HUDEP-2 (cell line): Measurements from ENCODE around the gene TBR1.

Source experiments
- DNase-seq, 76 experiments: peaks; one replicate each; lab custom pipeline; 2025; ENCODE audit not compliant: unreplicated experiment in 76 of 76; lab: John Stamatoyannopoulos, UW

The TBR1 gene

DNA sequence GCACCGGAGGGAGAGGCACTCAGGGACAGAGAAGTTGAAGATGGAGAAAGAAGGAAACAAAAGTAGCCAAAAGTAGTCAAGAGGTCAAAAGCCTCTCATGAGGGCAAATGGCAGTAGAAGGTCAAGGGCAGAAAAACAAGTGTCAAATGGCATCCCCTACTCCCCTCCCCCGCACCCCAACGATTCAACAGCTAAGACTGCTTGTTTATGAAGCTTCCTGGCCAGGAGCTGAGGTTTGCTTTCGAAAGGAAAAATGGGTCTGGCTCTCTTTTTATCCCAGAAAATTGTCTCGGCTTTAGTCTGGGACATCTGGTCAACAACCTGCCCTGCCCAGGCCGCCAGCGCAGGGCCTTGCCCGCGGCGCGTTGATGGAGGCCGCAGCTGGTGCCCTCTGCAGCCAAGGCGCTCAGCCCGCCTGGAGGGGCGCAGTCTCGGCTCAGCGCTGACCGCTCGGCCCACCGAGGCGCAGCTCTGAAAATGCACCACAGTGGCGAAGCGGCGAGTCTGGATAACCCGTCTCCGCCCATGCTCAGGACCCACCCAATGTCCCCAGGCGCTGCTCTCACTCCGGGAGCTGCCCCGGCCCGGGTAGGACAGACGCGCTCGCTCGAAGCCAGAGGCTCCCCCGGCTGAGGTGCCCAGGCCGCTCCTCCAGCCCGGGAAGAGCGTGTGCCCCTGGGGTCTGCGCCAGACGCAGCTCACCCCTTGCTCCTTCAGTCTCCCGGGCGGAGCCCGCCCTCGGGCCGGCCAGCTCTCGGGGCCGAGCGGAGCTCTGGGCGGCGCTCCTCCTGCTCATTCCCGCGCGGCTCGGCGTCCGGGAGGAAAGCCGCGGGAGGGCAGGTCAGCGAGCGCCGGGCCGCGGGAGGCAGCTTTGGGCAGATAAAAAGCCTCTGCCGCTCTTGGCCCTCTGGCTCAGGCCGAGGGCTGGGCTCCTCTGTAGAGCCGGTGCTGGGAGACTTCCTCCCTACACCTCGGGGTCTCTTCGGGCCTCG is 1.8 kb upstream of the TBR1 start:
- peak in 30 of 76 experiments; percentile 5 to 55 (median 23) for DNase-seq

DNA sequence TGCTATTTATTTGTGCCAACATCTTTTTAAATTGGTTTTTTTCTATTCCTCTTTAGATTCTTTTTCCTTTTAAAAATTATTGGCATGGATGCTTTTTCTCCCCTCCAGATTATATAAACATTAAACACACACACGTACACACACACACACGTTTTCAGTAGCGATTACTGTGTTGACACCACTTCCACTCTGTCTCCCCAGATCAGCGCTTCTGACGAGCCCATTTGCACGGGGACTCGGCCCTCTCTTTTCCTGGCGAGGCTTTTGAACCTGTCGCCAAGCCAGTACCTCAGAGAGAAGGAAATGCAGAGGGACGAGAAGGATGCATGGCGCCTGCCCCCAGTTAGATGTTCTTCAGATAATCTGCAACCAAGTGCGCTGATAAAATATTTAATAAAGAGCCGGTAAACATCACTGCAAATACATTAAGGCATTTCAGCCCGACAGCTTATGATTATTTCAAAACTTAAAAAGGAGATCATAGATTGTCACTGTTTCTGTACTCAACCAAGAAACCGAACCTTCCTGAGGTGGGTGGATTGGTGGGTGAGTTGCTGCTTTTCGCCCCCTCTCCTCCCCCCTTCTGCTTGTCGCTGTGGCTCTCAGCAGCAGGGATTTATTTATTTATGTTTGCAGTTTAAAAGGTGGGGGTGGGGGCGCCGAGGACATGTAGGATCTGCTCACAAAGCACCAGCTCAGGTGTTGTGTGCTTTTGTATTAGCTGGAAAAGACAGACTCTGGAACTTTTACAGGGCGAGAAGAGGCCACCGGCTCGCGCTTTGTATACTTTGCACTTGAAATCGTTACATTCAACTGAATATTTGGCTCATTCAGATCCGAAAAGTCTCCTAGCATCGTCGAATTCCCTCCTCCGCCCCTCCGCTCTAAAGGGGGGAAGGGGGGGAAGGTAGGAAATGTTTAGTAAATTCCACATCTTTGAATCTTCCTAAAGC is 787 bp upstream of the TBR1 start:
- DNase-seq: peak in 1 of 76 experiments; percentile 10

DNA sequence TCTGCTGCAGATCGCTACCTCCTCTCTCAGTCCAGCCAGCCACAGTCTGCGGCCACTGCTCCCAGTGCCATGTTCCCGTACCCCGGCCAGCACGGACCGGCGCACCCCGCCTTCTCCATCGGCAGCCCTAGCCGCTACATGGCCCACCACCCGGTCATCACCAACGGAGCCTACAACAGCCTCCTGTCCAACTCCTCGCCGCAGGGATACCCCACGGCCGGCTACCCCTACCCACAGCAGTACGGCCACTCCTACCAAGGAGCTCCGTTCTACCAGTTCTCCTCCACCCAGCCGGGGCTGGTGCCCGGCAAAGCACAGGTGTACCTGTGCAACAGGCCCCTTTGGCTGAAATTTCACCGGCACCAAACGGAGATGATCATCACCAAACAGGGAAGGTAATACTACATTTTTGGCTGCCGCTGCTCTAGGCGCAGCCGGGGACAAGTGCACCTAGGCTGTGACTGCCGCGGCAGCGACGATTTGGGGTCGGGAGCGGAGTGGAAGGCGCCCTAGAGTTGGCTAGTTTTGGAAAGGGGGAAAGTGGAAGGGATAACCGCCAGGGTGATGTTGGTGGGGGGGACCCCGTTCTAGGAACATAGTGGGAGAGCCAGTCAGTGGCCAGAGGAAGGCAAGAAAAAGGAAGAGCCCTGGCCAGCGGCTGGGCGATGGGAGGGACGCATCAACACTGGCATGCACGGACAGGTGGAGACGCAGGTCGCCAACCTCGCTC is 776 bp downstream of the TBR1 start:
- no peak for DNase-seq

DNA sequence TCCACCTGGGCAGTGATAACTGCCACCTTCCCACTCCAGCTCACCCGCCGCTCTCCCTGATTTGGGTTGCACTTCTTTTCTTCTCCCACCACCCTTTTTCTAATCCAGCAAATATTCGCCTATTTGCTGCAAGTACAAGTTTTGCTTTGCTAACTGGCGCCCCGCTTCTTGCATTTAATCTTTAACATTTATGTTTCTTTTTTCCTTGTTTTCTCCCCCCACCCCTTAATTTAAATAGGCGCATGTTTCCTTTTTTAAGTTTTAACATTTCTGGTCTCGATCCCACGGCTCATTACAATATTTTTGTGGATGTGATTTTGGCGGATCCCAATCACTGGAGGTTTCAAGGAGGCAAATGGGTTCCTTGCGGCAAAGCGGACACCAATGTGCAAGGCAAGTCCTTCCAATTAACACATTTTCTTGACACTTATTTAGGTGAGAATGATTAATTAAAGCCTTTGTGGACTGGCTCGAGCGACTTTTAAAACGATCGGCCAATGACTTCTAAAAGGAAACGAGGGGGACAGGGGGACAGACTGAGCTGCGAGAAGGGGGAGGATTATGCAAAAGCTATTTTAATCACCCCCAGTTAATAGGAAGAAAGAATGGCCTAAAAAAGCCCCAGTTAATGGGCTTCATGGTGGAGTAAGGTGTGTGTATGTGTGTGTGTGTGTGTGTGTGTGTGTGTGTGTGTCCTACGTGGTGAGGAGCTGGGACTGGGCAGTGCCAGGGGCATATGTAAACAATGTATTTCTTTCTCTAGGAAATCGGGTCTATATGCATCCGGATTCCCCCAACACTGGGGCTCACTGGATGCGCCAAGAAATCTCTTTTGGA is 1.6 kb downstream of the TBR1 start:
- no peak for DNase-seq

- no peak for DNase-seq
Measured at GRCh38 chr2:161418275-161418714, 2.2 kb downstream of the TBR1 start.

DNA sequence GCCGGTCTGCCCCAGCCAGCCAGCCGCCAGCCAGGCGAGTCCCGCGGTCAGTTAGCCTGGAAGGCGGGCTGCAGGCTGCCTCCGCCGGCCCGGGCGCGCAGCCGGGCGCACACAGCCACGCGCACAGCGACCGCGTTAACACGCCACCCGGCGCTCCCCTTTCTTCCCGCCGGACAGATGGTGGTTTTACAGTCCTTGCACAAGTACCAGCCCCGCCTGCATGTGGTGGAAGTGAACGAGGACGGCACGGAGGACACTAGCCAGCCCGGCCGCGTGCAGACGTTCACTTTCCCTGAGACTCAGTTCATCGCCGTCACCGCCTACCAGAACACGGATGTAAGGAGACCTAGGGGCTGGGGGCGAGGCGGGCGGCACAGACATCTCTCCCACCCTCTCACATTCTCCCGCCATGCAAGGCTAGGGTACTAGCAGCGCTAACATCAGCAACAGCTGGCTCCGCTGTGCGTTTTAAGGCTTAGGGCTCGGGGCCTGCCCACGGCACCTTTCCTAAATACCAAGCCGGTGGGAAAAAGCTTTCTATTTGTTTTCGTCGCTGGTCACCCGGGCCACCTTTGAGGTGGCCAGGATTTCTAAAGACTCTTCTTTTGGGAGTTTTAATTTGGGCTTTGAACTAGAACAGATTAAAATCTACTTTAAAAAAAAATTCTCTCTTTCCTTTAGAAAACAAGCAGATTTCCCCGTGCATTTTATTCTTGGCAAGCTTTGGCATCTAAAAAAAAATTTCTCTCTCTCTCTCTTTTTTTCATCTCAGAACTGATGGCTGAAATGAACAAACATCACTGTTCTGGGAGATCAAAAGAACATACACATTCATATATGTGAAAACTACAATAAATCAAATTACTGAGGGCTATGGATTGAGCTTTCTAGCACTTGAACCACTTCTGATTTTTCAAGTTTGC is 2.9 kb downstream of the TBR1 start:
- DNase-seq: peak in 1 of 76 experiments; percentile 8

DNA sequence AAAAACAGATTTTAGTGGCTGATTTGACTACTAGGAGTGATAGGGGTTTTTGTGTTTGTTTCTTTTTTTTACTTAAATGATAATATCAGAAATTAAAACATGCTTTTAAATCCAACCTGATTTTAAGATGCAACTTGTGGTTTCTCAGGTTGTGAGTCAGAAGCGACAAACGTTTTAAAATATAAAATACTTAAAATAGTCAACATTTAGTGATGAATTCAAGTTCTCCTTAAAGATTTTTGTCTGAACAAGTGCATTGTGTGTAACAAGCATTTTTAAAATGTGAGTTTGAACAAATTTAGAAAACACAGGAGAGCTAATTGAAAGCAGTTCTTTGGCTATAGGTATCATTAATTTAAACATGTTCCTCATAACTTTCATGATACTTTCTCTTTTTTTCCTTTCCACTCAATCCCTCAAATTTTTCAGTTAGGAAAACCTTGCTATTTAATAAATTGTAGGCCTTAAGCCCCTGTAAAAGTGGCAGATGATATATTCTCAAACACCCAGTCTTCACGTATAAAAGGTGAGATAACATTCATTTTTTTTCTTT is 3.6 kb downstream of the TBR1 start:
- DNase-seq: no peak

DNA sequence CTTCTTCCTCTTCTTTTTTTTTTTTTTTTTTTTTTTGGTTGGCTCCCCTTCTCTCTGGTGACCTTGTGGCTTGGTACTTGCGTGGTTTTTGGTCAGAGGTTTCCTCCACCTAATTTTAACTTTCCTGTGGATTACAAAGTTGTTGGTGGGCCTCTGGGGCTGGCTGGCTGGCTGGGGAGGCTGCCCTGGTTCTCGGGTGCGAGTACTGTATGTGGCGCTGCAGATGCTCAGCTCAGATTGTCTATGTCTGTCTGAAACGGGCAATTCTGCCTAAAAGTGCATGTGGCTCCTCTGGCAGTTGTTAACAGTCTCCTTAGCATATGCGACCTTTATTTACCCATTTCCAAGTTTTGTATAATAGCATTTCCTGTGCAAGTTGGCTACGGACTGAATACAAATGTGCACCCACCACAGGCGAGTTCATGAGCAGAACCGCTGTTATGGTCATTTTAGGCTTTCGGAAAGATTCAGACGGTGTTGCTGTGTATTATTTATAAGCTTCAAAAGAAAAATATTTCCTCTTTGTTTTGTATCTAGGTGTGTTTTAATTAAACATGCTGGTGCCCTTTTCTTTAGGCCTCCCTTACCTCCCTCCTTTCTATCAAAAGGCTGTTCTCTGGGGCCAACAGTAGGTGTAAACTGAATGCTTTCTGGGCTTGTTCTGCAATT is 4.4 kb downstream of the TBR1 start:
- no peak for DNase-seq

- no peak for DNase-seq
Measured at GRCh38 chr2:161421686-161422085, 5.6 kb downstream of the TBR1 start.

DNA sequence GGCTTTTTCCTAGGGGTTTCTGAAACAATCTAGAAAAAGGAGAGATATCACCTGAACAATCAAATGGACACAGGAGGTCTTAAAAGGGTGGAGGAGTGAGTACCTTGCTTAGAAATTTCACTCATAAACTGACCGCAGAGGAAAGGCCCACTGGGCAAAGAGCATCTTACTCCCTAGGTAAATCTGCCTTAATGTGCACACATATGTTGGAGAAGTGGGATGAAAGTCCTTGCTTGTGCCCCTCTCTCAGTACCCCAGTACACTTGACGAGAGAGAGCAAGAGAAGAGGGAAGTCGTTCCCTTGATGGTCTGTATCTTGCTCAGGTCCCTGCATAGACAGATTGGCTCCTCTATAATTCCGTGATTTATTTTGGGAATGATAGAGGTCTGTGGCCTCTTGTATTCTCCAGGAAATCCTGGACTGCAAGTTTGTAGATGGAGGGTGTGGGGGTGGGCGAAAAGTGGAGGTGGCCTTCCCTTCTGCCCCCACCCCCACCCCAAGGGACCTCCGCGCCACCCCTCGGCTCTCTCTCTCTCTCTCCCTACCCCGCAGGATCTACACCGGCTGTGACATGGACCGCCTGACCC is 6.8 kb downstream of the TBR1 start:
- no peak for DNase-seq

GRCh38 chr2:161423421-161424393 is 7.6 kb downstream of the TBR1 start:
- DNase-seq: no peak

DNA sequence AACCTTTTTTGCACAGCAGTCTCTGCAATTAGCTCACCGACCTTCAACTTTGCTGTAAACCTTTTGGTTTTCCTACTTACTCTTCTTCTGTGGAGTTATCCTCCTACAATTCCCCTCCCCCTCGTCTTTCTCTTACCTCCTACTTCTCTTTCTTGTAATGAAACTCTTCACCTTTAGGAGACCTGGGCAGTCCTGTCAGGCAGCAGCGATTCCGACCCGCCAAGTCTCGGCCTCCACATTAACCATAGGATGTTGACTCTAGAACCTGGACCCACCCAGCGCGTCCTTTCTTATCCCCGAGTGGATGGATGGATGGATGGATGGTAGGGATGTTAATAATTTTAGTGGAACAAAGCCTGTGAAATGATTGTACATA is 8.3 kb downstream of the TBR1 start:
- DNase-seq: no peak

GRCh38 chr2:161424891-161425727 is 9.0 kb downstream of the TBR1 start:
- no peak for DNase-seq

GRCh38 chr2:161425728-161426454 is 9.8 kb downstream of the TBR1 start:
- no peak for DNase-seq

GRCh38 chr2:161426455-161426921 is 10.4 kb downstream of the TBR1 start:
- peak in 3 of 76 experiments; percentile 3 to 21 (median 12) for DNase-seq
